HG03108 (cell line): ENCODE results near the gene FBXO3.
A peak's percentile ranks its signal among the peaks of the same experiment; 100 is the strongest.
"Not testable (repeated sequence)": the region's sequence is repeated elsewhere in the genome, so short reads cannot be mapped to it uniquely, and the experiment has no call there.

ENCODE experiments used
- ATAC-seq: cut with Tn5 transposase; IDR thresholded peaks from one replicate; pipeline ENCODE4 v1.9.1; 2021; ENCODE audit warnings: moderate library complexity; ENCODE audit not compliant: unreplicated experiment

Gene FBXO3

DNA sequence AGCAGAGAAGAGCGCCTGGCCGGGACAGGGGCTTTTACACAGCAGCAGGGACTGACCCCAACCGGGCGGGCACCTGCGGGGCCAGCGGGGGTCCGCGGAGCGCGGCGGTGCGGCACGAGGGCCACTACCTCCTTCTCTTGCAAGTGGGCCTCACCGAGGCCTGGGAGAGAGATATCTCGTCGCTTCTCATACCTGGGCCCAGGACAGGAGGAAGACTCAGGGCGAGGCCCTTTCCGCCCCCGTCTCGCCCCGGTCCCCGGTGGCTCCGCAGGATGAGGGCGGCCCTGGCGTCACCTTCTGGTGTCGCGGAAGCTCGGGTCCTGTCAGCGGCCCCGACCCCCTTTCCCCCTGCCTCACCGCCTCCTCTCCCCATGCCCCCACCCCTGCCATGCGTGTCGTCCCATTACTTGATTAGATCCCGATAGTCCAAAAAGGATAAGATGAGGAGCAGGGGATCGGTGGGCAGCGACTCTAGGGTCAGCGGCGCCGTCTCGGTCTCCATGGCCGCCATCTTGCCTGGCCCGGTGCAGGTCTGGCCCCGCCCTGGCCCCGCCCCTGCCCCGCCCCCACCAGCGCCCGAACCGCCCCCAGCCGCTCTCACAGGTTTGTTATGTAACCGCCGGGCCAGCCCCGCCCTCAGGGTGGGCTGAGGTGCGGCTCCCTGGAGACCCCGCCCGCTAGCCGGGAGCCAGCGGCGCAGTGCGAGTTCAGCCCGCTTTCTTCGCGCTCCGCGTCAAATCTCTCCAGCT is at the start of gene FBXO3:
FBXO3 (minus strand) TSS at position 534 of the 749 bp plus-strand sequence; CDS start at position 511, 23 bp downstream.
- peak; percentile 58 for ATAC-seq

GRCh38 chr11:33822981-33823380 is 48.7 kb upstream of the FBXO3 start:
- not testable (repeated sequence) for ATAC-seq

DNA sequence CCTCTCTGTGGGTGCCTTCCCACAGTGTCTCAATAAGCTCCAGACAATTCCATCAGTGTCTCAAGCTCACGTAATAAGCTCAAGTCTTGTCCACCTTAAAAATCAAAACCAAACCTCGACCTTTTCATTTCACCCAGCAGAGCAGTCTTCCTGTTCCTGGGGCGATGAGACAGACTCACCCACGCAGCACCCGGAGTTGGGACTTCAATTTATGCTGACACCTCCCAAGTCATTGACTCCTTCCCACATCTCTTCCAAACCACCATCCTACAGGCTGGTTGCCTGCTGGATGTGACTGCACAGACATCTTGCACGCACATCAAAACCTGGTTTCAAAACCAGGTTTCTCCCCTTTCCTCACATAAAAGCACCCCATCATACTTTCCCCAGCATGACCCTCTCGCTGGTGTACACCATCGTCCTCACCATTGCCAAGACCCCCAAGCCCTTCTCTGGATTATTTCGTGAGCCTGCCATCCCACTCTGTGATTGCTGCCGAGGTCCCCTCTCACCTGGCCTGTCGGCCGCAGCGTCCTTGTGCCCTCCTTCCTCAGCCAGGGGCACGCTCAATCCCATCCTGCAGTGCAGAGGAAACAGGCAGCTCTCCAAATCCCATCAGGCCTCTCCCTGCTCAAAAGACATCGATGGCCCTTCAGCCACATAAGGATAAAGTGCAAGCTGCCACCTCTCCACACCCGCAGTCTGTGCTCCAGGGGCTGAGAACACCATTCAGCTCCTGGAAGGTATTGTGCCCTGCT is 45.1 kb upstream of the FBXO3 start:
- ATAC-seq, result no peak

DNA sequence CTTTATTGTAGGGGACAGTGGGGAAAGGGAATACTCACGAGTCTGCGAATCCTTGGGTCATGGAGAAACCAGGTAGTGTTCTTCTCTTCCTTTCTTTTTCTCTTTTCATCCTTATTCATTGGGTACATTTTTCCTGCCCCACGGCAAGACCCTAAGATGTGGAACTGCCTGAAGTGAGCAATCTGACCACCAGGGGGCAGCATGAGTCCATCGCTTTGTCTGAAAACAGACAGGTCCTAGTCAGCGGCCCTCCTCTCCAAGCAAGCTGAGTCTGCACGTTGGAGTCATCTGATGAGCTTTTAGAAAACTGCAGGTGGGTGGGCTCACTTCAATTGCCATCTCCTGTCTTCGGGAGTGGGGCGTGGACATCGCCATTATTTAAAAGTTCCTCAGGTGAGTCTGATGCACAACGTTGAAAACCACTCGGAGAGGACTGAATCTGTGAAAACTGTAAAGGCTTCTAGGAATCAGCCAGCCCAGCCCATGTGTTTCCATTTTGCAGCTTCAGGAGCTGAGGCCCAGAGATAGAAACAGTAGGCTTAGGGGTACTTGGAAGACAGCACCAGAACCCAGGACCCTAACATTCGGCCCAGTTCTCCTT is 34.0 kb upstream of the FBXO3 start:
- peak; percentile 73 for ATAC-seq

- no peak for ATAC-seq
Measured at GRCh38 chr11:33804471-33804870, 30.2 kb upstream of the FBXO3 start.

DNA sequence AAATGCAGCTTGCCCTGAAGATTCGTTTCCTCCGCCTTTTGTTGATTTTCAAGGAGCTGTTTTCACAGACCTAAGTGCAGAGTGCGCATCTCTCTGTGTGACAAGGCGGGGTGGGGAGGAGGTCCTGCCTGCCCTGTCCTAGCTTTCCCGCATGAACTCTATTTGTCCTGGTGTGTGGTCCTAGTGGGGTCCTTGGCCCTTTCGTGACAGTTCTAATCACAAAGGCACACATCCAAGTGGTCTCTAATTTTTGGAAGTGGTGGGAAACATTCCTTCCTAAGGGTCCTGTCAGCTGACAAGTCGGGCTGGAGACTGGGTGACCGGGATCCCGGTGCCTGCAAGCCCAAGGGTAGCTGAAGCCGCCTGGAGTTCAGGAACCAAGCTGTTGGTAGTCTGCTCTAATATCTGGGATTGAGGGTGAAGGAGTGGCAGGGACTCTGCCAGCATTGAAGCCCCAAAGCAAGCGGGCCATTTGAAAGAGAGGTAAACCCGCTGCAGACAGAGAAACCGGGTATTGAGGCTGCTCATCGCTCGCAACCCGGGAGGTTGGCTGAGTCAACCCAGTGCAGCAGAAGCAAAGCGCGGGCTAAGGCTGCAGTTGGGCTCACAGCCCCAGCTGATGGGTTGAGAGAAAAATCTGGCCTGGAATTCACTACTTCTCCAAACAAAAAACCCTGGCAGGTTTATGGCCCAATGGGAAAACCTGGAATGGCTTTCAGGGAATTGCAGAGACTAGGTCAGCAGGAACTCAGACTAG is 28.1 kb upstream of the FBXO3 start:
- no peak for ATAC-seq

GRCh38 chr11:33801821-33802193 is 27.5 kb upstream of the FBXO3 start:
- ATAC-seq, result no peak

GRCh38 chr11:33797879-33798278 is 23.6 kb upstream of the FBXO3 start:
- no peak for ATAC-seq

DNA sequence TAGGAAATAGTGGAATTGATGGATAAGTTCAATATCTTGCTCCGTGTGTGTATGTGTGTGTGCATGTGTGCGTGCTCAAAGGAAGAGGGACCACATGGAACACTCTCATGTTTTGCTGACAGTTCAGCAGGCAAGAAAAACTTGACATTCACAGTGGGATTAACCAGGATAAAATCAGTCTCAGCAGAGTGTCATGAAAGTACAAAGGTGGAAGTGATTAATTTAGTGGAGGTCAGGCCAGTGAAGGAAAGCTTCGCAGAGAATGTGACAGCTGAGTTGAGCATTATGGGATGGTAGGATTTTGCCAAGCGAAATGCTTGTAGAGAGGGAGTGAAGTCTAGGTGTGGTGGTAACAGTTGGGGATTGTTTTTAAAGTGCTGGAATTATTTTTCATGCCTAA is 15.7 kb upstream of the FBXO3 start:
- ATAC-seq, result no peak

DNA sequence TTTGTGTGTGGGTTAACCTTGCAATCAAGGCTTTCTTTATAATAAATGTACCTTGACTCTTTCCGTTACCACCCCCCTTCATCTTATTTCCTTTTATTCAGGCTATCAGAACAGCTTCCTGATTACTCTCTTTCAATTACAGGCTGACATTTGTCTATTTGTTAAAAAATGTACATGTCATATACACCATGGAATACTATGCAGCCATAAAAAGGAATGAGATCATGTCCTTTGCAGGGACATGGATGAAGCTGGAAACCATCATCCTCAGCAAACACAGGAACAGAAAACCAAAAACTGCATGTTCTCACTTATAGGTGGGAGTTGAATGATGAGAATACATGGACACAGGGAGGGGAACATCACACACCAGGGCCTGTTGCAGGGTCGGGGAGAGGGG is 13.8 kb upstream of the FBXO3 start:
- not testable (repeated sequence) for ATAC-seq

- no peak for ATAC-seq
Measured at GRCh38 chr11:33787076-33787475, 12.8 kb upstream of the FBXO3 start.

GRCh38 chr11:33785609-33786008 is 11.3 kb upstream of the FBXO3 start:
- ATAC-seq, result no peak

- ATAC-seq, result no peak
Measured at GRCh38 chr11:33779849-33780528, 5.7 kb upstream of the FBXO3 start.

DNA sequence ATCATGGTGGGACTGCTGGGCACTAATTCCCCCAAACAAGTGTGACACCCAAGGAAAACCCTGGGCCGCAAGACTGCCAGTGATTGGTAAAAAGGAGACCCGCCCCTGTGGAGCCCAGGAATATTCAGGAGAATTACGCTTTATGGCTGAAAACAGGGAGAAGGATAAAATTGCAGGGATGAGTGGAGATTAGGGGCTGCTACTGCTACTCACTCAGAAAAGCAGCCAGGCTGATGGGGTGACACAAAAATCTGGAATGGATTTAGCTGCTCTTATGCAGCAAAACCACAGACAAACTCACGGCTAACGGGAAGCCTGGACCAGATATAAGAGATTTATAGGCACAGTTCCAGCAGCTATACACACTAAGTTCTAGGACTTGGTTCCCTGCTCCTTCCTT is 4.4 kb upstream of the FBXO3 start:
- no peak for ATAC-seq

- ATAC-seq, result no peak
Measured at GRCh38 chr11:33777906-33778305, 3.6 kb upstream of the FBXO3 start.

GRCh38 chr11:33775832-33776470 is 1.6 kb upstream of the FBXO3 start:
- ATAC-seq, result peak; percentile 27

DNA sequence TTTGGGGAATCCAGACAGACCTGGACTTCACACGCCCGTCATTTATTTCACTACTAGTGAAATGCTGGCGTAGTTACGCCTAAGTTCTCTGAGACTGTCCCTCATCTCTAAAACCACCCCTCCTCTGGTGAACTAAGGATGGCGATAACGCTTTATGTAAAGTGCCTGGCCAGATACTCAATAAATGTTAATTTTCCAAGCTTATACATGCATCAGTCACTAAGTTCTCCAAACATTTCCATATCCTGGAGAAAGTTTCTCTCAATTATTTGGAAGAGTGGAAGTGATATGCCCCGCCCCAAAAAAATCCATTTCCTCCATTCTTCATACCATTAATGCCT is 1.1 kb upstream of the FBXO3 start:
- ATAC-seq, result no peak

GRCh38 chr11:33774736-33775466 is 581 bp upstream of the FBXO3 start:
- no peak for ATAC-seq

DNA sequence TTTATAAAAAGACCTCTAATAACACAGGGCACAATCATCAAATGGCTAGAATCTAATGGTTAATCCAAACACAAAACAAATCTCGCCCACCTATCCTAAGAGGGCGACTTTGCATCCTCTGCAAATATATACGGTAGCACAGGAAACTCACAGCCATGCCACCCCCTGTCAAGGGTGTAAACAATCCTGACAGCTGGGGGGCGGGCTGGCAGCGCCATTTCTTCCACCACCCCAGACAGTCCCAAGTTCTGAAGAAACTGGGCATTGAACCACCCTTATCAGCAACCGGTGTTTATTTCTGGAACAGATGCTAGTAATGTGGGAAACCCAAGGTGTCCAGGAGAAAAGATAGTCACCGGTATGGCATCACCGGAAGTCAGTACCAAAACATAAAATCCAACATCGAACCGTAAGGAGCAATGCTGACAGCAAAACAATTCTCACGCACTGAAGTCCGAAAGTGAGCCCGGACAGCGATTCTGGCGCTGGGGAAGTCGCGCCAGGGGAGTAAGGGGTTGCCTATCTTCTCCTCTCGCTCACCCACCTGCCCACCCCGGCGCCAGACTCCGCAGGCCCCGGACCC is 825 bp downstream of the FBXO3 start:
- ATAC-seq, result peak; percentile 38
